ENCODE measurements around the gene FOS.
A peak's percentile ranks its signal among the peaks of the same experiment; 100 is the strongest.
"Not testable (repeated sequence)": the region's sequence is repeated elsewhere in the genome, so short reads cannot be mapped to it uniquely, and the experiment has no call there.

The FOS gene

GRCh38 chr14:75285331-75285730 is 6.7 kb downstream of the FOS start:
- Histone ChIP-seq H3K27ac (no peak overlapping the region), H3K4me3 (no peak overlapping the region)

- Histone ChIP-seq H3K27ac (no peak overlapping the region), H3K4me3 (no peak overlapping the region)
Observed at GRCh38 chr14:75286313-75286712, 7.7 kb downstream of the FOS start.

GRCh38 chr14:75289840-75290388 is 11.3 kb downstream of the FOS start:
- H3K4me3 ChIP-seq: no peak overlapping the region
- no peak overlapping the region for H3K27ac ChIP-seq

- H3K27ac ChIP-seq: no peak overlapping the region
- no peak overlapping the region for H3K4me3 ChIP-seq
Observed at GRCh38 chr14:75290851-75291250, 12.2 kb downstream of the FOS start.

GRCh38 chr14:75291331-75291730 is 12.7 kb downstream of the FOS start:
- no peak overlapping the region for H3K4me3 ChIP-seq
- no peak overlapping the region for H3K27ac ChIP-seq

GRCh38 chr14:75292101-75292563 is 13.5 kb downstream of the FOS start:
- H3K27ac ChIP-seq: no peak overlapping the region

GRCh38 chr14:75292886-75293285 is 14.3 kb downstream of the FOS start:
- H3K27ac ChIP-seq: peak overlapping the region in 1 of 21 experiments; percentile 93
- H3K4me3 ChIP-seq: no peak overlapping the region

More at GRCh38 chr14:75292101-75292563, 13.5 kb downstream of the FOS start:
- no peak overlapping the region for H3K4me3 ChIP-seq

GRCh38 chr14:75293920-75294648 is 15.5 kb downstream of the FOS start:
- H3K27ac ChIP-seq: peak overlapping the region; percentile 61 to 95 (median 92)
- peak overlapping the region; percentile 30 to 66 (median 52) for H3K4me3 ChIP-seq

GRCh38 chr14:75294649-75295033 is 16.0 kb downstream of the FOS start:
- H3K4me3 ChIP-seq: peak overlapping the region; percentile 30 to 66 (median 52)

GRCh38 chr14:75295061-75295461 is 16.4 kb downstream of the FOS start:
- Histone ChIP-seq H3K4me3 (peak overlapping the region; percentile 30 to 66 (median 52)), H3K27ac (peak overlapping the region; percentile 61 to 95 (median 92))

More at GRCh38 chr14:75294649-75295033, 16.0 kb downstream of the FOS start:
- peak overlapping the region; percentile 61 to 95 (median 92) for H3K27ac ChIP-seq

- Histone ChIP-seq H3K4me3 (peak overlapping the region; percentile 21 to 66 (median 52)), H3K27ac (peak overlapping the region; percentile 55 to 95 (median 92))
Observed at GRCh38 chr14:75295491-75296345, 17.1 kb downstream of the FOS start.

- Histone ChIP-seq H3K27ac (peak overlapping the region in 13 of 21 experiments; percentile 26 to 94 (median 91)), H3K4me3 (no peak overlapping the region)
Observed at GRCh38 chr14:75297411-75298040, 18.9 kb downstream of the FOS start.

- Histone ChIP-seq H3K27ac (peak overlapping the region in 20 of 21 experiments; percentile 23 to 92 (median 75)), H3K4me3 (no peak overlapping the region)
Observed at GRCh38 chr14:75298187-75298965, 19.7 kb downstream of the FOS start.

GRCh38 chr14:75299059-75299458 is 20.4 kb downstream of the FOS start:
- H3K27ac ChIP-seq: peak overlapping the region in 20 of 21 experiments; percentile 23 to 92 (median 75)
- H3K4me3 ChIP-seq: no peak overlapping the region

GRCh38 chr14:75299576-75299975 is 20.9 kb downstream of the FOS start:
- Histone ChIP-seq H3K27ac (peak overlapping the region in 19 of 21 experiments; percentile 23 to 92 (median 75)), H3K4me3 (no peak overlapping the region)

- H3K4me3 ChIP-seq: no peak overlapping the region
- H3K27ac ChIP-seq: peak overlapping the region in 6 of 21 experiments; percentile 6 to 59 (median 30)
Observed at GRCh38 chr14:75301666-75302325, 23.2 kb downstream of the FOS start.

- H3K27ac ChIP-seq: peak overlapping the region in 4 of 21 experiments; percentile 8 to 27 (median 16)
Observed at GRCh38 chr14:75303381-75303789, 24.8 kb downstream of the FOS start.

GRCh38 chr14:75306410-75306809 is 27.8 kb downstream of the FOS start:
- not testable (repeated sequence) for H3K4me3 ChIP-seq, H3K27ac ChIP-seq

More at GRCh38 chr14:75303381-75303789, 24.8 kb downstream of the FOS start:
- no peak overlapping the region for H3K4me3 ChIP-seq

Measured in skin epidermis (tissue), 12 donors.